Stimulated activated naive CD8-positive, alpha-beta T cell treated with anti-CD3 and anti-CD28 coated beads, Interleukin-15, Interleukin-2, amounts not matched to agents 100 ng/mL and 50 ng/mL, for 24 hours (primary cell): Measurements from ENCODE around the gene RNF150.
A peak's percentile ranks its signal among the peaks of the same experiment; 100 is the strongest.
"Not testable (repeated sequence)": the region's sequence is repeated elsewhere in the genome, so short reads cannot be mapped to it uniquely, and the experiment has no call there.

ENCODE experiments used
- H3K27ac Mint-ChIP-seq: one replicate; pipeline ENCODE4 v1.8.0; 2021; ENCODE audit warnings: mild to moderate bottlenecking, mixed read lengths
- H3K27me3 Mint-ChIP-seq: one replicate; pipeline ENCODE4 v1.8.0; 2021; ENCODE audit warnings: mixed read lengths
- H3K36me3 Mint-ChIP-seq: one replicate; pipeline ENCODE4 v1.8.0; 2021; ENCODE audit warnings: low read depth, mixed read lengths
- H3K4me1 Mint-ChIP-seq: one replicate; pipeline ENCODE4 v1.8.0; 2021; ENCODE audit warnings: low read depth, mixed read lengths
- H3K4me3 Mint-ChIP-seq: one replicate; pipeline ENCODE4 v1.8.0; 2021; ENCODE audit warnings: mild to moderate bottlenecking, mixed read lengths
- H3K9me3 Mint-ChIP-seq: one replicate; pipeline ENCODE4 v1.8.0; 2021; ENCODE audit warnings: mixed read lengths

RNF150 gene

GRCh38 chr4:141133146-141133998 is at the start of gene RNF150:
TSS of gene RNF150 (minus strand) at chr4:141133469.
- no peak within 1 kb of the TSS for H3K27ac Mint-ChIP-seq
- no peaks in the 10 kb centered on the region for H3K36me3 Mint-ChIP-seq
- peaks cover 5% of the 10 kb centered on the region for H3K4me1 Mint-ChIP-seq
- H3K27me3 Mint-ChIP-seq, result peaks cover 72% of the 10 kb centered on the region
- H3K9me3 Mint-ChIP-seq, result no peaks in the 10 kb centered on the region
- peak within 1 kb of the TSS; percentile 87 for H3K4me3 Mint-ChIP-seq

GRCh38 chr4:141180991-141181761 is 47.9 kb upstream of the RNF150 start:
- H3K27me3 Mint-ChIP-seq, result peaks cover 11% of the 10 kb centered on the region
- no peak overlapping the region for H3K27ac Mint-ChIP-seq
- no peak overlapping the region for H3K4me3 Mint-ChIP-seq
- H3K36me3 Mint-ChIP-seq, result no peaks in the 10 kb centered on the region
- H3K9me3 Mint-ChIP-seq, result no peaks in the 10 kb centered on the region
- H3K4me1 Mint-ChIP-seq, result no peaks in the 10 kb centered on the region

- H3K9me3 Mint-ChIP-seq, result no peaks in the 10 kb centered on the region
- no peaks in the 10 kb centered on the region for H3K4me1 Mint-ChIP-seq
- peaks cover 11% of the 10 kb centered on the region for H3K27me3 Mint-ChIP-seq
- H3K27ac Mint-ChIP-seq, result no peak overlapping the region
- H3K36me3 Mint-ChIP-seq, result no peaks in the 10 kb centered on the region
- H3K4me3 Mint-ChIP-seq, result no peak overlapping the region
Observed at GRCh38 chr4:141179474-141180373, 46.5 kb upstream of the RNF150 start.

GRCh38 chr4:141177171-141177570 is 43.9 kb upstream of the RNF150 start:
- Mint-ChIP-seq H3K4me1 (no peaks in the 10 kb centered on the region), H3K27ac (no peak overlapping the region), H3K36me3 (no peaks in the 10 kb centered on the region), H3K4me3 (no peak overlapping the region), H3K9me3 (no peaks in the 10 kb centered on the region), H3K27me3 (peaks cover 11% of the 10 kb centered on the region)

GRCh38 chr4:141174457-141174856 is 41.2 kb upstream of the RNF150 start:
- H3K27me3 Mint-ChIP-seq, result peaks cover 4% of the 10 kb centered on the region
- no peaks in the 10 kb centered on the region for H3K36me3 Mint-ChIP-seq
- no peak overlapping the region for H3K4me3 Mint-ChIP-seq
- no peaks in the 10 kb centered on the region for H3K4me1 Mint-ChIP-seq
- no peaks in the 10 kb centered on the region for H3K9me3 Mint-ChIP-seq
- no peak overlapping the region for H3K27ac Mint-ChIP-seq

- H3K4me1 Mint-ChIP-seq, result no peaks in the 10 kb centered on the region
- no peak overlapping the region for H3K4me3 Mint-ChIP-seq
- no peaks in the 10 kb centered on the region for H3K27me3 Mint-ChIP-seq
- H3K27ac Mint-ChIP-seq, result no peak overlapping the region
- H3K36me3 Mint-ChIP-seq, result no peaks in the 10 kb centered on the region
- no peaks in the 10 kb centered on the region for H3K9me3 Mint-ChIP-seq
Observed at GRCh38 chr4:141170671-141171070, 37.4 kb upstream of the RNF150 start.

GRCh38 chr4:141169391-141169790 is 36.1 kb upstream of the RNF150 start:
- Mint-ChIP-seq H3K4me3 (no peak overlapping the region), H3K36me3 (no peaks in the 10 kb centered on the region), H3K9me3 (no peaks in the 10 kb centered on the region), H3K27me3 (peaks cover 4% of the 10 kb centered on the region), H3K27ac (no peak overlapping the region), H3K4me1 (no peaks in the 10 kb centered on the region)

- H3K36me3 Mint-ChIP-seq, H3K4me3 Mint-ChIP-seq, H3K27ac Mint-ChIP-seq, H3K9me3 Mint-ChIP-seq, H3K4me1 Mint-ChIP-seq: not testable (repeated sequence)
- H3K27me3 Mint-ChIP-seq, result peaks cover 16% of the 10 kb centered on the region
Observed at GRCh38 chr4:141165001-141165400, 31.7 kb upstream of the RNF150 start.

- H3K27ac Mint-ChIP-seq, result no peak overlapping the region
- H3K36me3 Mint-ChIP-seq, result no peaks in the 10 kb centered on the region
- no peak overlapping the region for H3K4me3 Mint-ChIP-seq
Observed at GRCh38 chr4:141159027-141159426, 25.8 kb upstream of the RNF150 start.

GRCh38 chr4:141158219-141158618 is 24.9 kb upstream of the RNF150 start:
- no peak overlapping the region for H3K27ac Mint-ChIP-seq
- H3K4me3 Mint-ChIP-seq, result no peak overlapping the region

More at GRCh38 chr4:141159027-141159426, 25.8 kb upstream of the RNF150 start:
- Mint-ChIP-seq H3K27me3 (peaks cover 17% of the 10 kb centered on the region), H3K9me3 (no peaks in the 10 kb centered on the region), H3K4me1 (no peaks in the 10 kb centered on the region)

GRCh38 chr4:141155586-141155985 is 22.3 kb upstream of the RNF150 start:
- Mint-ChIP-seq H3K9me3 (no peaks in the 10 kb centered on the region), H3K27ac (no peak overlapping the region), H3K4me1 (no peaks in the 10 kb centered on the region), H3K36me3 (no peaks in the 10 kb centered on the region), H3K27me3 (peaks cover 15% of the 10 kb centered on the region), H3K4me3 (no peak overlapping the region)

More at GRCh38 chr4:141158219-141158618, 24.9 kb upstream of the RNF150 start:
- Mint-ChIP-seq H3K36me3 (no peaks in the 10 kb centered on the region), H3K9me3 (no peaks in the 10 kb centered on the region), H3K27me3 (peaks cover 18% of the 10 kb centered on the region), H3K4me1 (no peaks in the 10 kb centered on the region)

GRCh38 chr4:141154725-141155124 is 21.5 kb upstream of the RNF150 start:
- H3K4me3 Mint-ChIP-seq, result no peak overlapping the region
- no peaks in the 10 kb centered on the region for H3K36me3 Mint-ChIP-seq
- H3K27me3 Mint-ChIP-seq, result peaks cover 15% of the 10 kb centered on the region
- H3K27ac Mint-ChIP-seq, result no peak overlapping the region
- no peaks in the 10 kb centered on the region for H3K4me1 Mint-ChIP-seq
- H3K9me3 Mint-ChIP-seq, result no peaks in the 10 kb centered on the region

- no peak overlapping the region for H3K4me3 Mint-ChIP-seq
- no peaks in the 10 kb centered on the region for H3K9me3 Mint-ChIP-seq
- H3K36me3 Mint-ChIP-seq, result no peaks in the 10 kb centered on the region
- no peaks in the 10 kb centered on the region for H3K4me1 Mint-ChIP-seq
- no peak overlapping the region for H3K27ac Mint-ChIP-seq
- H3K27me3 Mint-ChIP-seq, result peaks cover 15% of the 10 kb centered on the region
Observed at GRCh38 chr4:141153751-141154510, 20.7 kb upstream of the RNF150 start.

- Mint-ChIP-seq H3K9me3 (peaks cover 3% of the 10 kb centered on the region), H3K4me1 (no peaks in the 10 kb centered on the region), H3K27ac (no peak overlapping the region), H3K27me3 (peaks cover 4% of the 10 kb centered on the region), H3K36me3 (no peaks in the 10 kb centered on the region), H3K4me3 (no peak overlapping the region)
Observed at GRCh38 chr4:141144207-141144606, 10.9 kb upstream of the RNF150 start.
